ENCODE results near the gene KRT9. TPM values are rescaled to one million over a fixed set of nuclear protein-coding genes. Genes with fewer than 3 reads are reported as not detected.

The KRT9 gene
- not detected in 2 replicates for total RNA-seq

GRCh38 chr17:41571561-41572434 is at the start of gene KRT9:
Gene KRT9 (minus strand): TSS chr17:41572059. CDS start chr17:41571992, 67 bp downstream.

GRCh38 chr17:41612376-41613160 is 40.7 kb upstream of the KRT9 start, which contains the start of gene KRT16:
Gene KRT16 (minus strand): TSS chr17:41612767. CDS start chr17:41612688, 79 bp downstream.

GRCh38 chr17:41586863-41587495 is 15.1 kb upstream of the KRT9 start, which contains the start of gene KRT14:
Gene KRT14 (minus strand): TSS chr17:41586895. CDS start chr17:41586834, 61 bp downstream.

GRCh38 chr17:41518789-41519449 is 52.9 kb downstream of the KRT9 start, which contains the start of gene KRT15:
Gene KRT15 (minus strand): TSS chr17:41518890. CDS start chr17:41518827, 63 bp downstream.

Other genes with a start within 250 kb of the KRT9 start
- gene KRT33A, start 221.2 kb downstream of the KRT9 start, total RNA-seq = not detected in 2 replicates
- gene KRT33B, start 202.2 kb downstream of the KRT9 start, total RNA-seq = not detected in 2 replicates
- not detected in 2 replicates for gene KRT34, start 189.8 kb downstream of the KRT9 start, total RNA-seq
- not detected in 2 replicates for gene KRT31, start 174.5 kb downstream of the KRT9 start, total RNA-seq
- not detected in 2 replicates for gene KRT37, start 147.5 kb downstream of the KRT9 start, total RNA-seq
- gene KRT38, start 131.1 kb downstream of the KRT9 start, total RNA-seq = not detected in 2 replicates
- not detected in 2 replicates for gene KRT32, start 104.7 kb downstream of the KRT9 start, total RNA-seq
- not detected in 2 replicates for gene KRT35, start 90.9 kb downstream of the KRT9 start, total RNA-seq
- not detected in 2 replicates for gene KRT36, start 82.1 kb downstream of the KRT9 start, total RNA-seq
- not detected in 2 replicates for gene KRT13, start 66.4 kb downstream of the KRT9 start, total RNA-seq
- gene KRT15, start 53.2 kb downstream of the KRT9 start, total RNA-seq = 9.6 TPM in 1 of 2 replicates, not detected in the other
- 0.72 and 5.7 TPM in 2 replicates for gene KRT19, start 43.8 kb downstream of the KRT9 start, total RNA-seq
- not detected in 2 replicates for gene KRT14, start 14.8 kb upstream of the KRT9 start, total RNA-seq
- not detected in 2 replicates for gene KRT16, start 40.7 kb upstream of the KRT9 start, total RNA-seq
- 0.54 and 0.65 TPM in 2 replicates for gene KRT17, start 52.5 kb upstream of the KRT9 start, total RNA-seq
- 109 and 140 TPM in 2 replicates for gene EIF1, start 116.8 kb upstream of the KRT9 start, total RNA-seq
- gene GAST, start 140.3 kb upstream of the KRT9 start, total RNA-seq = not detected in 2 replicates
- not detected in 2 replicates for gene HAP1, start 162.6 kb upstream of the KRT9 start, total RNA-seq
- gene JUP, start 214.7 kb upstream of the KRT9 start, total RNA-seq = 54.1 and 57.0 TPM in 2 replicates
- 86.3 and 93.0 TPM in 2 replicates for gene P3H4, start 239.9 kb upstream of the KRT9 start, total RNA-seq
- gene FKBP10, start 240.9 kb upstream of the KRT9 start, total RNA-seq = 676 and 811 TPM in 2 replicates

Measured in cardiac atrium fibroblast (primary cell).